ENCODE results near the gene NDUFB10.

NDUFB10 gene

DNA sequence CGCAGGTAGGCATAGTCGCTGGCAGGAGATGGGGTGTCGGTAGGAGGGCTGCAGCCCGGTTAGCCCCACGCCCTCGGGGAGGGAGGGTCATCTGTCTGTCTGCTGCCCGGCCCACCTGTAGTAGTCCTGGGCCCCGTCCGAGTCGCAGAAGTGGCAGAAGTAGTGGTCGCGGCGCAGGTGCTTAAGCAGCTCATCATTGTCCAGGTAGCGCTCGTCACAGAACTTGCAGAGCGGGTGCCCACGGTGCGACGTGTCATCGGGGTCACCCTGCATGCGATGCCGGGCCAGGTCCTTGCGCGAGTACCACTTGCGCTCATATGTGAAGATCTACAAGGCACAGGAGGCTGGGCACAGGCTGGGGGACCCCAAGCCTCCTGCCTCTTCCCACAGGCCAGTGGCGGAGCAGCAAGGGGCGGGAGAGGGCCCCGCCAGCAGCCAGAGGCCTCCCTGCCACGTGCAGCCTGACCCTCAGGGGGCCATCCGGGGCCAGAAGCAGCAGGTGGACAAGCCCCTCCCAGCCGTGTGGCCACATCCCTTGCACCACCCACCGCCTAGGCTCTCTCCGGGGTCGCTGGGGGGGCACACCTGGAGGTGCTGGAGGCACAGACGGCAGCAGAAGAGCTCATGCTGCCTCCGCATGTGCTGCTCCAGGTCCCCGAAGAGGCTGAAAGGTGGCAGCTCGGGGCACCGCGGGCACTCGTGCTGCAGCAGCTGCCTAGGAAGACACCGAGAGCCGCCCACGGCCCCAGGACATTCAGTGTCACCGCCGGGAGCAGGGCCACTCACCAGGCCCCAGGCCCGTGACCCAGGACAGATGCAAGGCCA, 43.3 kb downstream of the NDUFB10 start:
- TF ChIP-seq, protein P1, sequence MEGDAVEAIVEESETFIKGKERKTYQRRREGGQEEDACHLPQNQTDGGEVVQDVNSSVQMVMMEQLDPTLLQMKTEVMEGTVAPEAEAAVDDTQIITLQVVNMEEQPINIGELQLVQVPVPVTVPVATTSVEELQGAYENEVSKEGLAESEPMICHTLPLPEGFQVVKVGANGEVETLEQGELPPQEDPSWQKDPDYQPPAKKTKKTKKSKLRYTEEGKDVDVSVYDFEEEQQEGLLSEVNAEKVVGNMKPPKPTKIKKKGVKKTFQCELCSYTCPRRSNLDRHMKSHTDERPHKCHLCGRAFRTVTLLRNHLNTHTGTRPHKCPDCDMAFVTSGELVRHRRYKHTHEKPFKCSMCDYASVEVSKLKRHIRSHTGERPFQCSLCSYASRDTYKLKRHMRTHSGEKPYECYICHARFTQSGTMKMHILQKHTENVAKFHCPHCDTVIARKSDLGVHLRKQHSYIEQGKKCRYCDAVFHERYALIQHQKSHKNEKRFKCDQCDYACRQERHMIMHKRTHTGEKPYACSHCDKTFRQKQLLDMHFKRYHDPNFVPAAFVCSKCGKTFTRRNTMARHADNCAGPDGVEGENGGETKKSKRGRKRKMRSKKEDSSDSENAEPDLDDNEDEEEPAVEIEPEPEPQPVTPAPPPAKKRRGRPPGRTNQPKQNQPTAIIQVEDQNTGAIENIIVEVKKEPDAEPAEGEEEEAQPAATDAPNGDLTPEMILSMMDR (IDR thresholded peaks at IDR 0.05; ENCODE audit: low read depth, low read length) = no peak
- no peak for DNase-seq (ENCODE audit: extremely low read depth, low read depth)

DNA sequence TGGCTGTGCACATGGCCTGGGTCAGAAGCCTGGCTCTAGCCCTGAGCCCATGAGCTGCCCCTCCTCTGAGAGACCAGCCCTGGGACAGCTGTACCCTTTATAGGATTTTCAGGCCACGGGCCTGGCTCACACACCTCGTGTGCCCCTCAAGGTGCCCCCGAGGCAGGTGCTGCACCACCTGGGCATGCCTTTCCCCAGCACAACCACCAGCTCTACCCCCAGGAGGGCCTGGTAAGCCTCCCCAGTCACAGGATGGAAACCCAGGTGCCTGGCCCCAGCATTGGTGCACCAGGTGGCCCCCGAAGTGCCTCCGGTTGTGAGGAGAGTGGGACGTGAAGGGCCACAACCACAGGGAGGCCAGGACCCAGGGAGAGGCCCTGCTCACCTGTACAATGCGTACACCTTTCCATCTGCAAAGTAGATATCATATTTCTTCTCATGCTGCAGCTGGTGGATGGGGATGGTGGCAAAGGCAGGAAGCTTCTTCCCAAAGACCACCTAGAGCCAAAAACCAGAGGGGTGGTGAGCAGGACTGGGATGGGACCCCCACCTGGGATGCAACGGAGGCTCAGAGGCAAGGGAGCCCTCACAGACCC, 44.0 kb downstream of the NDUFB10 start:
- TF ChIP-seq, protein P1 (IDR thresholded peaks at IDR 0.05; ENCODE audit: low read depth, low read length) = no peak
- DNase-seq (ENCODE audit: extremely low read depth, low read depth) = no peak

DNA sequence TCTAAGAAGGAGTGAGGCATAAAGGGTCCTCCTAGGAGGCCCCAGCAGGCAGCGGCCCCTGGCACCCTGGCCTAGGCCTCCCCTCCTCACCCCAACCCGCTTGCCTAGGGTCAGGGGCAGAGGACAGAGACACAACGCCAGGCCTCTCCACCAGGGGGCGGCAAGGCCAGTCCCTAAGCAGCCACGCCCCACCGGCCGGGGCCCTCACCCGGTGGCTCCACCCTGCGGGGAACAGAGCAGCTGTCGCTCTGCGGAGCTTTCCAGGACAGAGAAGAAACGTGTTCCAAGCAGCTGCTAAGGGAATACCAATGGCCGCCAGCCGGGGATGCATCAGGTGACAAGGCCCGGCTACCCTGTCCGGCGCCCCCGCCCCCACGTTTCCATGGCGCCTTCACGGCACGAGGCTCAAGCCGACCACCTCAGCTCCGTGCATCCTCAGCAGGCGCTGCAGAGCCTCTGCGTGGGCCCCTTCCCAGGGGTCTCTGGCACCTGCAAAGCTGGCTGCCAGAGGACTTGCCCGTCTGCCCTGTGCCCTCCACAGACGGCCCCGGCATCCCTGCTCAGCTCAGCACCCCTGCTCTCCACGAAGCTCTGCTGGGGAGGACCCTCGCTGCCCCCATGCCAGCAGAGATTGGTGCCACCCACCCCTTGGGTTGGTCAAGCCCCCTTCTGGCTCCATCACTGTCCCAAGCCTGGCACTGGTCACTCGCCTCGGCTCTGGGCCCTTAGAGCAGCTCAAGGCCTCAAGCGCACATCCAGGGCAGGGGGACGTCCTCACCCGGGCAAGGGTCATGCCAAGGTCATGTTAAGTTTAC, 44.7 kb downstream of the NDUFB10 start:
- TF ChIP-seq, protein P1 (IDR thresholded peaks at IDR 0.05; ENCODE audit: low read depth, low read length) = peak; percentile 89

DNA sequence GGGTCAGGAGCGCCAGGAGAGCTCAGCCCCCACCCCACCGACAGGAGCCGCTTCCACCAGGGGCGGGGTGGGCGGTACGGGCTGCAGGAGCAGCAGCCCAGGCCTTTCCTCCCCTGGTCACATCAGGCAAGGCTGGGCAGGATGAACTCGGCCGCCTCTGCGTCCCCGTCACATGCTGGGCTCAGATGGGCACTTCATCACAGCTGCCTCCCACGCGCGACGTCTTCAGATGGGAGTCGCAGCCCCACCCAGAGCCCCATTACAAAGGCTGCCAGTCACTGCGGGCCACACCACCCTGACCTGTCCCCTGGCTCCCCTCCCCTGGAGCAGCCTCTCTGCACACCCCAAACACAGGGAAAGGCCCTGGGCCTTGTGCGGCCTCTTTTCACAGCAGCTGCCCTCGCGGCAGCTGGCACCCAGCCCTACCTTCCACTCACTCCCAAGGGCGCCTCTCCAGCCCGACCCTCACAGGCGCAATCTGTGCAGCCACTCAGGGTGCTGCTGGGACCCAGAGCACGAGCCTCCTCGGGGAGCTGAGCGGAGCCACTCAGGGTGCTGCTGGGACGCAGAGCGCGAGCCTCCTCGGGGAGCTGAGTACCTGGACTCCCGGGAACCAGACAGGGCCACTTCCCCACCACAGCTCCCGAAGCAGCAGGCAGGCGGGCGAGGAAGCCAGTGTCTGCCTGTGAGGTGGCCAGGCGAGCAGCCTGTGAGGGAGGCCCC, 45.6 kb downstream of the NDUFB10 start:
- TF ChIP-seq, protein P1 (IDR thresholded peaks at IDR 0.05; ENCODE audit: low read depth, low read length) = no peak
- DNase-seq (ENCODE audit: extremely low read depth, low read depth) = no peak

More for the DNA sequence above, 44.7 kb downstream of the NDUFB10 start:
- peak; percentile 42 for DNase-seq (ENCODE audit: extremely low read depth, low read depth)

DNA sequence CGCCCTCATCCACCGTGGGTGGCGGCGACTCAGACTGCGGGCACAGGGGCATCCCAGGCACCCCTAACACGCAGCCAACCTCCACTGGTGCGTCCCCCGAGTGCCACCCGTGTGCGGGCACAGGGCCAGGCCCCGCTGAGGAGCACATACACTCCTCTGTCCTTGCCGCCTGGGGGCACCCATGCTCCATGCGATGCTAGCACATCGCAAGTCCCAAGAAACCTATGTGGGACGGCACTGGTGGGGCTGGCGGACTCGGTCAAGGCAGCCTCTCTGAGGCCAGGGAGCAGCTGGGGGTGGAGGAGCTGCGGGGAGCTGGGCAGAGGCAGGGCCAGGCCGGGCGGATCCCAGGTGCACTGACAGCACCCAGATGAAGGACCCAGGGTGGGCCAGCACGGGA, 46.3 kb downstream of the NDUFB10 start:
- TF ChIP-seq, protein P1 (IDR thresholded peaks at IDR 0.05; ENCODE audit: low read depth, low read length) = no peak
- no peak for DNase-seq (ENCODE audit: extremely low read depth, low read depth)

DNA sequence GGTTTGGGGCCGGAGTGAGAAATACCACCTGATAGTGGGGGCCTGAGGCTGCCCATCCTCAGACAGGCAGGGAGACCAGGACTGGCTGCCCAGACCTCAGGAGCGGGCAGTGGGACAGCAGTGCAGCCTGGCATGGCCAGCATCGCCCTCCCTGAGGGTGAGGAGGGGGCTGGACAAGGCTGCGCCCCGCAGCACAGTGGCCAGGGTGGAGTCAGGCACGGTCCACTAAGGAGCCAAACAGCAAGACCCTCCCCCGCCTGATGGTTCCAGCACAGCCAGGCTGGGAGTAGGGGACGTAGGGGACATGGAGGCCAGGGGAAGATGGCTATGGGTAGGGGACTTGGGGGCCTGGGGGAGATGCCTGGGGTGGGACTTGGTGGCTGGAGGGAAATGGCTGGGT, 47.0 kb downstream of the NDUFB10 start:
- DNase-seq (ENCODE audit: extremely low read depth, low read depth) = no peak
- TF ChIP-seq, protein P1 (IDR thresholded peaks at IDR 0.05; ENCODE audit: low read depth, low read length) = no peak
